Astrocyte of the spinal cord (primary cell): ENCODE results near the gene PPP1R13B.

Source experiments
- DNase-seq: peaks from one replicate; pipeline ENCODE4 v3.0.0; 2011; ENCODE audit warnings: low read depth, low spot score
- H3K4me3 ChIP-seq: 2 replicates; pipeline ENCODE4 v1.5.1; 2011; ENCODE audit warnings: low read depth, mild to moderate bottlenecking, low read length, moderate library complexity
- in situ Hi-C: cut with HindIII; loops from 2 replicates; pipeline ENCODE4 v1.10.0; 2017; ENCODE audit warnings: low sequenced_read_pairs
- TF ChIP-seq, protein P1 (sequence below): IDR thresholded peaks from 2 replicates; pipeline ENCODE4 v1.5.1; 2012; ENCODE audit warnings: low read depth, mild to moderate bottlenecking, low read length, inconsistent platforms

Gene PPP1R13B

DNA sequence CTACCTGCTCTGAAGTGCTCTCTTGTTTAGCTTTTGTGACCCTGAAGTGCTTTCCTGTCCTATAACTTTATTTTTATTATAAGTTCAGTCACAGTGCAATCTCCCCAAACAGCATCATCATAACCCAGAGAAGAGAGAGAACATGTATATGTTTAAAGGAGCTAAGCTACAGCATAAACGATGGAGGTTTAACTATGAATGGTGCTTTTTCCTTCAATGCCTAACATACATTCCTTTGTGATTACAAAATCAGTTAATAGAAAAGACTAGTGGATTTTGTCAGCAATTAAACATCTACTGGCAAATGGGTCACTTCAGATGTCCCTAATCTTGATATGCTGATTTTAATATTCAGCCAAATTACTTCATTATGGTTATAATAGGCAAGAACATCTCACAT is 85.3 kb downstream of the PPP1R13B start:
- DNase-seq: no peak
- H3K4me3 ChIP-seq: no peak overlapping the region
- TF ChIP-seq, protein P1, sequence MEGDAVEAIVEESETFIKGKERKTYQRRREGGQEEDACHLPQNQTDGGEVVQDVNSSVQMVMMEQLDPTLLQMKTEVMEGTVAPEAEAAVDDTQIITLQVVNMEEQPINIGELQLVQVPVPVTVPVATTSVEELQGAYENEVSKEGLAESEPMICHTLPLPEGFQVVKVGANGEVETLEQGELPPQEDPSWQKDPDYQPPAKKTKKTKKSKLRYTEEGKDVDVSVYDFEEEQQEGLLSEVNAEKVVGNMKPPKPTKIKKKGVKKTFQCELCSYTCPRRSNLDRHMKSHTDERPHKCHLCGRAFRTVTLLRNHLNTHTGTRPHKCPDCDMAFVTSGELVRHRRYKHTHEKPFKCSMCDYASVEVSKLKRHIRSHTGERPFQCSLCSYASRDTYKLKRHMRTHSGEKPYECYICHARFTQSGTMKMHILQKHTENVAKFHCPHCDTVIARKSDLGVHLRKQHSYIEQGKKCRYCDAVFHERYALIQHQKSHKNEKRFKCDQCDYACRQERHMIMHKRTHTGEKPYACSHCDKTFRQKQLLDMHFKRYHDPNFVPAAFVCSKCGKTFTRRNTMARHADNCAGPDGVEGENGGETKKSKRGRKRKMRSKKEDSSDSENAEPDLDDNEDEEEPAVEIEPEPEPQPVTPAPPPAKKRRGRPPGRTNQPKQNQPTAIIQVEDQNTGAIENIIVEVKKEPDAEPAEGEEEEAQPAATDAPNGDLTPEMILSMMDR: no peak
- in situ Hi-C loops: no loop called here

DNA sequence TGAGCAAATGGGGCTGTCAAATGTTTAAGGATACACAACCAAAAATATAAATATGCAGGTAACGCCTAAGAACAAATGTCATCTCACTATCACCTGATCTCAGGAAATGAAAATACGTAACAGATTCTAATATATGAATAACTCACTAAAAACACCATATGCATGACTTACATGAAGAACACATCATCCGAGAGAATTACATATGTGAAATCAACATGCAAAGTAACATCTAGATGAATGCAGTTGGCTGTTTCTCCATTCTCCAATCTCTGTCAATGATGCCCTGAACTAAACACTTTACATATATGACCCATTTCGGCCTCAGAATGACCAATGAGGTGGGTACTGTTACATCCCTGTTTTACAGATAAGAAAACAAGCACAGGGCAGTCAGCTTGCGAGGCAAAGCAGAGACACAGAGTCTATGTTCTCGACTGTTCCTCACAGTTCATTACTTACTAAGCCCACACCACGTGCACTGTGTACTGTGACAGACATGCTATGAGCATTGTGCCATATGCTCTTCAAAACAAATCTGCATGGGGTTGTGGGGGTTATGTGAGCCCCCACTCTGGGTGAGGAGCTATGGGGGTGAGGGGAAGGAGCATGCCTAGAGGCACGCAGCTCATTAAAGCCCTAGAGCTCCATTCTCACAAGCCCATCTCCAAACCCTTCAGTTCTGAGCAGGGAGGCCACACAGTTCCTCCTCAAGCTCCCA is 89.2 kb downstream of the PPP1R13B start:
- in situ Hi-C loops: no loop called here
- H3K4me3 ChIP-seq: no peak overlapping the region
- no peak for DNase-seq
- TF ChIP-seq, protein P1: no peak

DNA sequence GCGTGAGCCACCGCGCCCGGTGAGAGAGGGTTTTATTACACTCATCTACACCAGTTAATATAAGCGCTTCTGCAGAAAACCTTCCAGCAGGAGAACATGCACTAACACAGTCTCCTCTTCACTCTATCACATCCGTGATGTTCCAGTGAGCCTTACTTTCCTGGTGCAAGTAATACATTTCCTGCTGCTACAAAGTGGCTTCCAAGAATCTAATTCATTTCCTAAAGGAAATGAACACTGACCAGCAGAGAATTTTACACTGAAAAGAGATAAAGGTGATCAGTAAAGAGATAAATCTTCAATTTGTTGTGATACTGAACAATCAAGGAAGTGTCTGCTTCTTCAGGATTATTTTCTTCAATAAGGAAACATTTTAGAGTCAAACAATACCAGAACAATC is 92.3 kb downstream of the PPP1R13B start:
- TF ChIP-seq, protein P1: no peak
- H3K4me3 ChIP-seq: no peak overlapping the region
- no peak for DNase-seq
- in situ Hi-C loops: no loop called here

DNA sequence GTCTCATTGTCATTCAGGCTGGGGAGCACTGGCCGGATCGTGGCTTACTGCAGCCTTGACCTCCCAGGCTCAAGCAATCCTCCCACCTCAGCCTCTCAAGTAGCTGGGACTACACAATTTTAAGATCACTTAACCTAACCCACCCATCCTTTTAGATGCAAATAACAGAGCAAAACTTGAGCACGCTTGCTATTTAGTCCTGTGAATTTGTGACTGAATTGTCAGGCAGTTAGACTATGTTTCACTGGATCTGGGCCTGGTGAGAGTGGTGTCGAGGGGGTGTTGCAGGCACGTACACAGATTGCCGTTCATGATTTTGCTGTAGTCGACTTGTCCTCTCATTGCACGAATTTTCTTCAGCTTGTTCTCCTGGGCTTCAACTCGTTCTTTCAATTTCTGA is 93.6 kb downstream of the PPP1R13B start:
- no peak overlapping the region for H3K4me3 ChIP-seq
- in situ Hi-C loops: no loop called here
- TF ChIP-seq, protein P1: no peak
- DNase-seq: no peak

DNA sequence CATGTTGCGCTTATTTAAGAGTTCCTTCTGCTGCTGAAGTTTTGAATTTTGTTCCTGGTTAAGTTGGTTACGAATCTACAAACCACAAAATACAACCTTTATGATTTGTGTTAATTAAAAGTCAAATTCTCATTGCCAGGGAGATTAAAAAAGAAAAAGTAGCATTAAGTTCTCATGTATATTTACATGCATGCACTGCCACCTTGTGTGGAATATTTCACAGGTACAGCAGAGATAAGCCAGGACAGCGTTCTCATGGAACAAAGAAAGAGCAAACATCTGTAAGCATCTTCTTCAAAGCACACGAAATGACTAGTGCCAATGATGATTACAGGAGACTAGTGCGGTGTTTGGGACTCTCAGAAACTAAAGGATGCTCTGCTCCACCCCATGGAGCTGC is 97.5 kb downstream of the PPP1R13B start:
- in situ Hi-C loops: no loop called here
- no peak for DNase-seq
- no peak overlapping the region for H3K4me3 ChIP-seq
- TF ChIP-seq, protein P1: peak; percentile 9

DNA sequence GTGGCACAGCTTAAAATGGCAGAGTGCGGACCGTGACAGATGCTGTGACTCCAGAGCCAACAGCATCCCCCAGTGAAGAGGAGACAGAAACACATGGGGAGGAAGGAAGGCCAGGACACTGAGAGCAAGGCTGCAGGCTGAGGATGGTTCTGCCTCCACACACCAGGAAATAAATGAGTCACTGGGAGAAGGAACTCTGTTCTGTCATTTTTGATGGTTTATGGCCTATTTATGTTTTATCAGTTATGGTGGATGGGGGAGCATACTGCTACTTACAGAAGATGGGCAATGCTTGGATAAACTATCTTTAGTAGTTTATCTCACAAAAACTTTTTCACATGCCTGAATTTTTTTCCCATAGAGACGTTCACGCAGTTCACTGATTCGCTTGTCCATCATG is 97.9 kb downstream of the PPP1R13B start:
- TF ChIP-seq, protein P1: no peak

DNA sequence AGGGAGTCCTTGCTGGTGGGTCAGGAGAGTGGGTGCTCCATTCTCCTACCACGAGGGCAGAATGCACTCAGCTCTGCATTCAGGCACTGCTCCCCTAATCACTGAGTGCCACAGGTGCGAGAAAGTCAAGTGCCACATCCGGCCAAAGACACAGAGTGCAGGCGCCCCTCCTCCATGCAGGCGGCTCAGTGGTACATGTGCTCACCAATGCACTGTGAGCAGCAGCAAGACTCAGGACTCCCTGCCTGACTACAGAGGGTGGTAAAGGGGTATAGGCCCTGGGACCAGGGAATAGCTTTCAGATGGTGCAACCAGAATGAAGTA is 98.9 kb downstream of the PPP1R13B start:
- TF ChIP-seq, protein P1: no peak
- in situ Hi-C loops: no loop called here
- DNase-seq: no peak
- no peak overlapping the region for H3K4me3 ChIP-seq

More for the DNA sequence above, 97.9 kb downstream of the PPP1R13B start:
- in situ Hi-C loops: no loop called here
- no peak overlapping the region for H3K4me3 ChIP-seq
- no peak for DNase-seq
